Measurements from ENCODE around the gene SCRT2.
A peak's percentile ranks its signal among the peaks of the same experiment; 100 is the strongest.

The SCRT2 gene

GRCh38 chr20:631101-631500 lies 44.5 kb downstream of the SCRT2 start:
- DNase-seq (ENCODE audit: low read depth in 1 of 2, low spot score in 1 of 2): no peak
- no peak overlapping the region for H3K4me3 ChIP-seq (replicated peaks; ENCODE audit: insufficient read depth, low read length)
- H3K27me3 ChIP-seq (ENCODE audit: insufficient read depth, poor library complexity, severe bottlenecking): peaks cover 4% of the 10 kb centered on the region
- H3K27ac ChIP-seq (replicated peaks): no peak overlapping the region
- TF ChIP-seq SPI1 (IDR thresholded peaks at IDR 0.05; ENCODE audit: borderline replicate concordance, low read depth): no peak
- TF ChIP-seq CTCF (IDR thresholded peaks at IDR 0.05; ENCODE audit: insufficient read depth, low read length): no peak
- TF ChIP-seq GABPA (IDR thresholded peaks at IDR 0.05; ENCODE audit: low read depth): no peak
- no peak for TF ChIP-seq POLR2AphosphoS5 (IDR thresholded peaks at IDR 0.05; ENCODE audit: low read depth)
- TF ChIP-seq REST (IDR thresholded peaks at IDR 0.05; ENCODE audit: insufficient replicate concordance, low read depth): no peak

GRCh38 chr20:626579-626978 lies 49.0 kb downstream of the SCRT2 start:
- TF ChIP-seq SPI1 (IDR thresholded peaks at IDR 0.05; ENCODE audit: borderline replicate concordance, low read depth): no peak
- no peak for TF ChIP-seq POLR2AphosphoS5 (IDR thresholded peaks at IDR 0.05; ENCODE audit: low read depth)
- no peak for TF ChIP-seq GABPA (IDR thresholded peaks at IDR 0.05; ENCODE audit: low read depth)
- no peak for TF ChIP-seq CTCF (IDR thresholded peaks at IDR 0.05; ENCODE audit: insufficient read depth, low read length)
- no peak for TF ChIP-seq REST (IDR thresholded peaks at IDR 0.05; ENCODE audit: insufficient replicate concordance, low read depth)
- DNase-seq (ENCODE audit: low read depth in 1 of 2, low spot score in 1 of 2): no peak
- Histone ChIP-seq H3K27me3 (ENCODE audit: insufficient read depth, poor library complexity, severe bottlenecking) (peaks cover 4% of the 10 kb centered on the region), H3K4me3 (replicated peaks; ENCODE audit: insufficient read depth, low read length) (no peak overlapping the region), H3K27ac (replicated peaks) (no peak overlapping the region)

- H3K4me3 ChIP-seq (replicated peaks; ENCODE audit: insufficient read depth, low read length): no peak overlapping the region
- peaks cover 4% of the 10 kb centered on the region for H3K27me3 ChIP-seq (ENCODE audit: insufficient read depth, poor library complexity, severe bottlenecking)
- DNase-seq (ENCODE audit: low read depth in 1 of 2, low spot score in 1 of 2): peak; percentile 29 to 48
- no peak overlapping the region for H3K27ac ChIP-seq (replicated peaks)
- TF ChIP-seq GABPA (IDR thresholded peaks at IDR 0.05; ENCODE audit: low read depth) (no peak), SPI1 (IDR thresholded peaks at IDR 0.05; ENCODE audit: borderline replicate concordance, low read depth) (peak; percentile 74), CTCF (IDR thresholded peaks at IDR 0.05; ENCODE audit: insufficient read depth, low read length) (no peak)
These were observed 50.2 kb downstream of the SCRT2 start for GRCh38 chr20:625360-625932.

- Histone ChIP-seq H3K27ac (replicated peaks) (no peak overlapping the region), H3K4me3 (replicated peaks; ENCODE audit: insufficient read depth, low read length) (no peak overlapping the region), H3K27me3 (ENCODE audit: insufficient read depth, poor library complexity, severe bottlenecking) (peaks cover 4% of the 10 kb centered on the region)
- TF ChIP-seq REST (IDR thresholded peaks at IDR 0.05; ENCODE audit: insufficient replicate concordance, low read depth) (no peak), SPI1 (IDR thresholded peaks at IDR 0.05; ENCODE audit: borderline replicate concordance, low read depth) (peak; percentile 29; the same call in 1 of the 2 replicates)
- no peak for DNase-seq (ENCODE audit: low read depth in 1 of 2, low spot score in 1 of 2)
These were observed 51.9 kb downstream of the SCRT2 start for GRCh38 chr20:623704-624103.

All from HL-60 (cell line).